ACC112 (cell line): ENCODE results near the gene ERICH6B.

Experiments used
- H2AFZ ChIP-seq: fragments of 200-600 bp; sonication (generic); one replicate; pipeline ENCODE4 v1.6.0; 2017; ENCODE audit warnings: antibody characterized with exemption, low read length; ENCODE audit not compliant: unreplicated experiment
- H3K27ac ChIP-seq: fragments of 200-600 bp; sonication (generic); 2 replicates; pipeline ENCODE4 v1.5.1; 2014; ENCODE audit warnings: low read depth, mild to moderate bottlenecking, antibody characterized with exemption, low read length, moderate library complexity
- H3K27me3 ChIP-seq: fragments of 200-600 bp; sonication (generic); 2 replicates; pipeline ENCODE4 v1.6.1; 2014; ENCODE audit warnings: mild to moderate bottlenecking, antibody characterized with exemption, low read length, moderate library complexity, mixed read lengths; ENCODE audit not compliant: insufficient read depth
- H3K36me3 ChIP-seq: fragments of 200-600 bp; sonication (generic); 2 replicates; pipeline ENCODE4 v1.6.1; 2016; ENCODE audit warnings: mild to moderate bottlenecking, antibody characterized with exemption, low read length, moderate library complexity, mixed read lengths; ENCODE audit not compliant: insufficient read depth
- H3K4me1 ChIP-seq: fragments of 200-600 bp; sonication (generic); one replicate; pipeline ENCODE4 v1.6.1; 2016; ENCODE audit warnings: low read length, mixed read lengths; ENCODE audit not compliant: insufficient read depth, unreplicated experiment, control insufficient read depth
- H3K4me3 ChIP-seq: fragments of 200-600 bp; sonication (generic); 2 replicates; pipeline ENCODE4 v1.5.1; 2014; ENCODE audit warnings: mild to moderate bottlenecking, low read depth, low read length
- H3K79me2 ChIP-seq: fragments of 200-600 bp; sonication (generic); one replicate; pipeline ENCODE4 v1.6.0; 2016; ENCODE audit warnings: low read length; ENCODE audit not compliant: control insufficient read depth, unreplicated experiment, insufficient read depth

The ERICH6B gene

GRCh38 chr13:45601680-45602079 lies 13.9 kb downstream of the ERICH6B start:
- Histone ChIP-seq H3K27me3 (peaks cover 87% of the 10 kb centered on the region), H3K79me2 (no peaks in the 10 kb centered on the region), H3K4me1 (no peaks in the 10 kb centered on the region), H3K27ac (no peak overlapping the region), H3K36me3 (no peaks in the 10 kb centered on the region), H3K4me3 (no peak overlapping the region), H2AFZ (no peak overlapping the region)

DNA sequence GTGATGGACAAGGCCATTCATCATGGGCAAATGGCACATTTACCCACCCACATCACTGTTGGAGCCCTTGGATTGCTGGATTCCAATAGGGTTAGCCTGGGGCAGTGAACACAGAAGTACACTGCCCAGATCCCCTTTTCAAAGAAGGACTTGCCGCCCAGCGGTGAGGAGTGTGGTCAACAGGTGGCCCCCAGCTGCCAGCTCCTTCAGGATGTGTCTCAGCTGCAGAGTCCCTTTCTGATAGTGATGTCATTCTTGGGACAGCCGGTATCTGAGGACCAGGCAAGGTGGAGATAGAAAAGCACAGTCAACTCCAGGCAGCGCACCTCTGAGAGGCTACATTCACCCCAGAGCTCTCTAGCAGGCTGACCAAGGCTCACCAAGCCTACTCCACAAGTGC lies 16.9 kb downstream of the ERICH6B start:
- no peak overlapping the region for H2AFZ ChIP-seq
- H3K27me3 ChIP-seq = peaks cover 84% of the 10 kb centered on the region
- no peak overlapping the region for H3K4me3 ChIP-seq
- no peaks in the 10 kb centered on the region for H3K36me3 ChIP-seq
- no peaks in the 10 kb centered on the region for H3K4me1 ChIP-seq
- H3K27ac ChIP-seq = no peak overlapping the region
- no peaks in the 10 kb centered on the region for H3K79me2 ChIP-seq

DNA sequence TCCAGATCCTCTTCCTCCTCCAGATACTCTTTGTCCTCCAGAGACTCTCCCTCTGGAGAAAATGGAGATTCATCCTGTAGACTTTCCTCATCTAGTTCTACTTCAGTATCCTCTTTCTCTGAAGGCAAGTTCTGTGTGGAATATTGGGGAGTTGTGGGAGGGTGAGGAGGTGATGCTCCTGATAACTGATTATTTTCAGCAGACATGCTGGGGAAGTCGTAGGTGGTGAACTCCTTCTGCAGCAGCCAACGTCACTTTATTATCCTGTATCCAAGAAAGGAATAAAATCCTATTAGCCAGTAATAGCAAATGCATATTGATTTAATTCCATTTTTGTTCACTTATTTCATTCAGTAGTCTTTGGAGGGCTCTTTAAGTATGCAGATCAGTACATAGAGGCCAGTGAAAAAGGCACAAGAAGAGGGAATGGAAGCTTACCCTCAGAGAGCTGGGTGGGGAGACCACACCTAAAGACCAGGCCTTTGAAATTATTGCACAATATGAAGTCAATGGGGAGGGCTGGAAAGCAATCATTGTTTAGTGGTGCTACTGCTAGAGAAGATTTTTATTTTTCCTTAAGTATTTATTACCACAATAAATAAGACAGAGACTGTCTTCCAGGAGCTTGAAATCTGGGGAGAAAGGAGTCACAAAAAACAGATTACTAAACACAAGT lies 18.6 kb downstream of the ERICH6B start:
- no peak overlapping the region for H3K4me3 ChIP-seq
- H3K27ac ChIP-seq = no peak overlapping the region
- no peaks in the 10 kb centered on the region for H3K79me2 ChIP-seq
- H3K36me3 ChIP-seq = no peaks in the 10 kb centered on the region
- no peaks in the 10 kb centered on the region for H3K4me1 ChIP-seq
- H3K27me3 ChIP-seq = peaks cover 88% of the 10 kb centered on the region
- H2AFZ ChIP-seq = no peak overlapping the region

DNA sequence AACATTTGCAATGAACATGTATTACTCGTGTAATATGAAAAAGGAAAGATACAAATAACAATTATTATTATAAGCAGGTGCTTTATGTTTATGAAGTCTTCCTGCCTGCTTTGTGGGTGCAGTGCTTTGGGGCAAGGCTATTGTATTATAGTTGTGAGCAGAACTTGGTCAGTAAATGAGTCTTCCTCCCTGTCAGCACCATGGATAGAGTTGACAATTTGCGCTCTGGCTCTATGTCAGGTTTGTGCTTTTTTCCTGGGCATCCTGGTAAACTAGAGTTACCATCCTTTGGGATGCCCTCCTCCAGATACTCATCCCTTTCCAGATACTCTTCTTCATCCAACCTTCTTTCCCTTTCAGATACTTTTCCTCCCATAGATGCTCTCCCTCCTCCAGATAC lies 19.6 kb downstream of the ERICH6B start:
- H3K27me3 ChIP-seq = peaks cover 86% of the 10 kb centered on the region
- H3K79me2 ChIP-seq = no peaks in the 10 kb centered on the region
- no peaks in the 10 kb centered on the region for H3K4me1 ChIP-seq
- no peak overlapping the region for H2AFZ ChIP-seq
- H3K27ac ChIP-seq = no peak overlapping the region
- no peak overlapping the region for H3K4me3 ChIP-seq
- H3K36me3 ChIP-seq = no peaks in the 10 kb centered on the region

DNA sequence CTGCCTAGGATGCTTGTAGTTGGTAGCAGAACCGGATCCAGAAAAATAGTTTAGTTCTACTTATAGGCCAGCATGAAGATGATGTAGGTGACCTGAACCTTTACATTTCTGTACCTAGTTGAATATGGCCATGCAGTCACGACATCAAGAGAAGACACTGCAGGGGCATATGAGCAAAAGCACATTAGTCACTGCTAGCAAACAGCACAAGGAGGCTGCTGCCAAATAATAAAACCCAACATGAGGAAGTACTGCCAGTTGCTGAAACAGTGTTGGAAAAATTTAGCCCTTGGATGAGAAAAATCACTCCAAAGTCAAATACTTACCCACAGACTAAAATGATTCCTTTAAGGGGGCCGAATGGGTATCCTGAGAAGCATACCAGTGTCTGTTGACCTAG lies 20.8 kb downstream of the ERICH6B start:
- Histone ChIP-seq H3K4me3 (no peak overlapping the region), H3K79me2 (no peaks in the 10 kb centered on the region), H3K4me1 (no peaks in the 10 kb centered on the region), H3K27ac (no peak overlapping the region), H3K36me3 (no peaks in the 10 kb centered on the region), H2AFZ (no peak overlapping the region), H3K27me3 (peaks cover 86% of the 10 kb centered on the region)

DNA sequence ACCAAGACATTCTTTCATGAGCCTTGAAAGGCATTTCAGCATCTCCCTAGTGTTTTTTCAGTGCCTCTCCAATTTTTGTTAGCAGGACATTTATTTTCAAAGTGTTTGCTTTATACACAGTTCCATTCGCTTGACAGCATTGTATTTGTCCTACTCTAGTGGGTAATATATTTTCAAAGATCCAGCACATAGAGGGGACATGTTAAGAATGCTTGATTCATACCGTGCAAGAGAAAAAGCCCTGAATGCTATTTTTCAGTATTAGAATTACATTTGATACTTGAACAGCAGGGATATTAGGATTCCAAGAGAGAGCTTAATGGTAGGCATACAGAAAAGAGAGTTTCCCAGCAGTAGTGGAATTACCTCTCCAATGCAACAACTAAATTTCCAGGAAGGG lies 21.3 kb downstream of the ERICH6B start:
- no peak overlapping the region for H3K27ac ChIP-seq
- no peaks in the 10 kb centered on the region for H3K79me2 ChIP-seq
- H2AFZ ChIP-seq = no peak overlapping the region
- no peaks in the 10 kb centered on the region for H3K4me1 ChIP-seq
- no peaks in the 10 kb centered on the region for H3K36me3 ChIP-seq
- H3K4me3 ChIP-seq = no peak overlapping the region
- H3K27me3 ChIP-seq = peaks cover 85% of the 10 kb centered on the region

DNA sequence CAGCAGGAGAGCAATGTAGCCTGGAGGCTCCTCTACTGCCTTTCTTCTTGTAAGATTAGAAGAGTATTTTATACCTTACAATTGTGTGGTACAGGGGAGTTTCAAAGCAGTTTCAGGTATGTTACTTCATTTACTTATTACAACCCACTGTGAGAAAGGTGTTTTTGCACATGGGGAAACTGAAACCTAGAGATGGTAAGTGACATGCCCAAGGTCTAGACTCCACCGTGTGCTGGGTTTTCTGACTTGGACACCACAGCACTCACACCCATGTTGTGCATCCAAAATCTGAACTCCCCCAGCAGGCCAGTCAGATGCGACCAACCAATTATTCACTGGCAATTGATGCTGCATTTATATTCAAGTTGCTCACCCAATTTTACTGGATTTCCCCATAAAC lies 22.8 kb downstream of the ERICH6B start:
- H3K4me1 ChIP-seq = no peaks in the 10 kb centered on the region
- H3K36me3 ChIP-seq = no peaks in the 10 kb centered on the region
- H3K27ac ChIP-seq = no peak overlapping the region
- no peaks in the 10 kb centered on the region for H3K79me2 ChIP-seq
- H2AFZ ChIP-seq = no peak overlapping the region
- H3K4me3 ChIP-seq = no peak overlapping the region
- peaks cover 74% of the 10 kb centered on the region for H3K27me3 ChIP-seq

- no peaks in the 10 kb centered on the region for H3K79me2 ChIP-seq
- no peak overlapping the region for H3K4me3 ChIP-seq
- no peak overlapping the region for H2AFZ ChIP-seq
- H3K4me1 ChIP-seq = no peaks in the 10 kb centered on the region
- peaks cover 69% of the 10 kb centered on the region for H3K27me3 ChIP-seq
- H3K36me3 ChIP-seq = no peaks in the 10 kb centered on the region
- H3K27ac ChIP-seq = no peak overlapping the region
Measured at GRCh38 chr13:45590066-45590465, 25.5 kb downstream of the ERICH6B start.

- no peaks in the 10 kb centered on the region for H3K79me2 ChIP-seq
- H3K4me1 ChIP-seq = no peaks in the 10 kb centered on the region
- H3K4me3 ChIP-seq = no peak overlapping the region
- no peaks in the 10 kb centered on the region for H3K36me3 ChIP-seq
- peaks cover 69% of the 10 kb centered on the region for H3K27me3 ChIP-seq
- H2AFZ ChIP-seq = no peak overlapping the region
- H3K27ac ChIP-seq = no peak overlapping the region
Measured at GRCh38 chr13:45587897-45588296, 27.6 kb downstream of the ERICH6B start.

DNA sequence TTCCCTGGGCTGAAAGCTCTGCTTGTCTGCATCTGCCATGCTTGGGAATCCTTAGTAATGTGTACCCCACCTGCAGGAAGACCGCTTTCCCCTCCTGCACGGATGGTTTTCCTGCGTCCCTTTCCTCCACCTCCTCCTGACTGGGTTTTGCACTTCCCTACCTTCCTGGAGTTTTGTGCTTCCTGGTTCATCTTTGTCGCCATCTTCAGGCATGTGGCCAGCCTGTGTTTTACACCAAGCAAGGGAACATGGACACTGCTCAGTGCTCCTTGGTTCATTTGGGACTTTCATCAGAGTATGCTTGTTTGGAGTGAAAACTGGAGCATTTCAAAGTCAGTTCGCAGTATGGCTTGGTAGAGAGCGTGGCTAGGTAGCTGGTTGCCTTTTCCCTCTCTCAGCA lies 30.7 kb downstream of the ERICH6B start:
- Histone ChIP-seq H3K4me1 (no peaks in the 10 kb centered on the region), H3K27ac (no peak overlapping the region), H2AFZ (no peak overlapping the region), H3K79me2 (no peaks in the 10 kb centered on the region), H3K36me3 (no peaks in the 10 kb centered on the region), H3K27me3 (peaks cover 71% of the 10 kb centered on the region), H3K4me3 (no peak overlapping the region)

- no peak overlapping the region for H3K27ac ChIP-seq
- no peaks in the 10 kb centered on the region for H3K4me1 ChIP-seq
- H2AFZ ChIP-seq = no peak overlapping the region
- H3K27me3 ChIP-seq = peaks cover 83% of the 10 kb centered on the region
- H3K36me3 ChIP-seq = no peaks in the 10 kb centered on the region
- no peak overlapping the region for H3K4me3 ChIP-seq
- no peaks in the 10 kb centered on the region for H3K79me2 ChIP-seq
Measured at GRCh38 chr13:45582408-45583076, 33.0 kb downstream of the ERICH6B start.
